ENCODE results near the gene NPC2. TPM values are rescaled to one million over a fixed set of nuclear protein-coding genes. Genes with fewer than 3 reads are reported as not detected.
A peak's percentile ranks its signal among the peaks of the same experiment; 100 is the strongest.
"Not testable (repeated sequence)": the region's sequence is repeated elsewhere in the genome, so short reads cannot be mapped to it uniquely, and the experiment has no call there.

The NPC2 gene
- 112 and 157 TPM in 2 replicates for total RNA-seq (2012; rRNA removed)

DNA sequence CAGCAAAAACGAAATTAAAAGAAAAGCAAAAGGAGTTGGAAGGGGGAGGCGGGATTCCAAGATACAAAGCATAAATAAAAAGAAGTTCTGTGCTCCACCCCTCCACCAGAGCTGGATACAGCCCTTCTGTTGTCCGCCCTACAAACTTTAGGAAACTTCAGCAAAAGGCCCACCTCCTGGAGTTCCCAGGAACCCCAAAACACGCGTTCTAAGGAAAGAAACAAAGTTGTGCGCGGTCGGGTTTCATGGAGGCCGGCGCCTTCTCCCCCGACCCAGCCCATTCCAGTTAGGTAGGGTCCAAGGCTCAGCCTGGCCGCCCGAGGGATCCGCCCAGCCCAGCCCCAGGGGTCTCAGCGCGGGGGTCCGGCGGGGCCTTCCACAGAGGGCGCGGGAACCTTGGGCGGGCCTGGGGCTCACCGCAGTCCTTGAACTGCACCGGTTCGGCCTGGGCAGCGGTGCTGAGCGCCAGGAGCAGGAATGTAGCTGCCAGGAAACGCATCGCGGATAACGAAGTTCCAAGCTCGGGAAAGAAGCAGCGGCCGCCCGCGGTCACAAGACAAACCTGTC lies at the start of gene NPC2:
TSS of gene NPC2 (minus strand) at position 530 of the 567 bp plus-strand sequence. CDS start at position 499, 31 bp downstream.
- no peaks in the 10 kb centered on the region for H3K9me3 ChIP-seq (replicated peaks; ENCODE audit: low read length)
- no peaks in the 10 kb centered on the region for H3K36me3 ChIP-seq (ENCODE audit: insufficient read depth, low read length)
- peak within 1 kb of the TSS; percentile 96 for H3K4me2 ChIP-seq (ENCODE audit: low read length)
- H3K4me1 ChIP-seq (ENCODE audit: control insufficient read depth, insufficient read depth, low read length): peaks cover 38% of the 10 kb centered on the region
- H3K9ac ChIP-seq (ENCODE audit: low read depth, low read length): peak within 1 kb of the TSS; percentile 95
- H3K27me3 ChIP-seq (ENCODE audit: control insufficient read depth, insufficient read depth, low read length): no peaks in the 10 kb centered on the region
- H3K4me3 ChIP-seq (ENCODE audit: low read length): peak within 1 kb of the TSS; percentile 99

DNA sequence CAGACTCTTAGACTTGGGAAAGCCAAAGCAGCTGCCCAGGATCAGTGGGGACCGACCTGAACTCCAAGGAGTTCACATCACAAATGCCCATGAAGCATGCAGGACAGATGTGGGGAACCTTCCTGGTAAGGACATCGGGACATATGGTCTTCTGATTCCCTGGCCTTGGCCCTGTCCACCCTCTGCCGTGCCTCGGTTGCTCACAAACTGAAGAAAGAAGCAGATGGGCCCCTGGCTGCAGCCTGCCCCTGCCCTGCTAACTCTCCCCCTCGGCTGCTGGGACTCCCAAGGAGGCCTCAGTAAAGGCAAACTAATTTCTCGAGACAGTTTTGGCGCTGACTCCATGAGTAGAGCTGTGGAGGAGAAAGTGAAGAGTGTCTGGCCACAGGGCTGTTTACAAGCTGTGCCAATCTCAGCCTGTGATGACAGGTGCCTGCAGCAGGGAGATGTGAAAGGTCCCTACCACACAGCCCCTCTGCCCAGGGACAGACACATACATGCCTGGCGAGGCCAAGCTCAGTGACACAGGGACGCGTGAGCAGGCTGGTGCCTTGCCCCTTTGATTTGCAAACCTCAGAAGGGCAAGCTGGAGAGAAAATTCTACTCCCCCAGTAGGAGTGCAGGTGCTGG lies 49.1 kb upstream of the NPC2 start:
- H3K4me3 ChIP-seq (ENCODE audit: low read length): no peak overlapping the region
- no peak overlapping the region for H3K4me2 ChIP-seq (ENCODE audit: low read length)
- H3K27me3 ChIP-seq (ENCODE audit: control insufficient read depth, insufficient read depth, low read length): no peaks in the 10 kb centered on the region
- peaks cover 79% of the 10 kb centered on the region for H3K36me3 ChIP-seq (ENCODE audit: insufficient read depth, low read length)
- H3K9ac ChIP-seq (ENCODE audit: low read depth, low read length): no peak overlapping the region
- no peaks in the 10 kb centered on the region for H3K9me3 ChIP-seq (replicated peaks; ENCODE audit: low read length)
- peaks cover 14% of the 10 kb centered on the region for H3K4me1 ChIP-seq (ENCODE audit: control insufficient read depth, insufficient read depth, low read length)

DNA sequence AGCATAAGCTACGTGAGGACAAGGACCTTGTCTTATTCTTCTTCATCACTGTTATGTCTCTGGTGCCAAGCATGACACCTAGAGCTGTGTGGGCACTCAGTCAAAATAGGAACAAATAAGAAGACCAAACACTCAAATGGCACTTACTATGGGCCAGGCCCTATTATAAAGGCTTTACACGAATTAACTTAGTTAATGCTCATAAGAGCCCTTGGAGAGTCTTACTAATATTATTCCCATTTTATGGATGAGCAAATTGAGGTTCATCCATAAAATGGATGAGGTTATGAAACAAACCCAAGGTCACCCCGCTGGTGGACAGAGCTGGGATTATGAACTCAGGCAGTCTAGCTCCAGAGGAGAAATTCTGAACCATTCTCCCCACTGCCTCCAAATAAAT lies 48.1 kb upstream of the NPC2 start:
- no peak overlapping the region for H3K4me3 ChIP-seq (ENCODE audit: low read length)
- H3K27me3 ChIP-seq (ENCODE audit: control insufficient read depth, insufficient read depth, low read length): no peaks in the 10 kb centered on the region
- no peak overlapping the region for H3K4me2 ChIP-seq (ENCODE audit: low read length)
- peaks cover 70% of the 10 kb centered on the region for H3K36me3 ChIP-seq (ENCODE audit: insufficient read depth, low read length)
- H3K4me1 ChIP-seq (ENCODE audit: control insufficient read depth, insufficient read depth, low read length): peaks cover 5% of the 10 kb centered on the region
- no peak overlapping the region for H3K9ac ChIP-seq (ENCODE audit: low read depth, low read length)
- H3K9me3 ChIP-seq (replicated peaks; ENCODE audit: low read length): no peaks in the 10 kb centered on the region

DNA sequence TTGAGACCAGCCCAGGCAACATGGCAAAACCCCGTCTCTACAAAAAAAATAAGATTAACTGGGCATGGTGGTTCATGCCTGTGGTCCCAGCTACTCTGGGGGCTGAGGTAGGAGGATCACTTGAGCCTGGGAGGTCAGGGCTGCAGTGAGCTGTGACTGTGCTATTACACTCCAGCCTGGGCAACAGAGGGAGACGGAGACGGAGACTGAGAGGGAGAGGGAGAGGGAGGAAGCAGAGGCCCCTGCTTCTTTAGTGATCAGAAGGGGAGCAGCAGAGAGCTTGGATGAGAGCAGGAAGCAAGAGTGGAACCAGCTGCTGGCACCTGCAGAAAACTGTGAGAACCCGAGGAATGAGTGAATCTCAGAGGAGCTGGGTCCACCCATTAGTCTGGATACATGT lies 46.4 kb upstream of the NPC2 start:
- no peaks in the 10 kb centered on the region for H3K9me3 ChIP-seq (replicated peaks; ENCODE audit: low read length)

DNA sequence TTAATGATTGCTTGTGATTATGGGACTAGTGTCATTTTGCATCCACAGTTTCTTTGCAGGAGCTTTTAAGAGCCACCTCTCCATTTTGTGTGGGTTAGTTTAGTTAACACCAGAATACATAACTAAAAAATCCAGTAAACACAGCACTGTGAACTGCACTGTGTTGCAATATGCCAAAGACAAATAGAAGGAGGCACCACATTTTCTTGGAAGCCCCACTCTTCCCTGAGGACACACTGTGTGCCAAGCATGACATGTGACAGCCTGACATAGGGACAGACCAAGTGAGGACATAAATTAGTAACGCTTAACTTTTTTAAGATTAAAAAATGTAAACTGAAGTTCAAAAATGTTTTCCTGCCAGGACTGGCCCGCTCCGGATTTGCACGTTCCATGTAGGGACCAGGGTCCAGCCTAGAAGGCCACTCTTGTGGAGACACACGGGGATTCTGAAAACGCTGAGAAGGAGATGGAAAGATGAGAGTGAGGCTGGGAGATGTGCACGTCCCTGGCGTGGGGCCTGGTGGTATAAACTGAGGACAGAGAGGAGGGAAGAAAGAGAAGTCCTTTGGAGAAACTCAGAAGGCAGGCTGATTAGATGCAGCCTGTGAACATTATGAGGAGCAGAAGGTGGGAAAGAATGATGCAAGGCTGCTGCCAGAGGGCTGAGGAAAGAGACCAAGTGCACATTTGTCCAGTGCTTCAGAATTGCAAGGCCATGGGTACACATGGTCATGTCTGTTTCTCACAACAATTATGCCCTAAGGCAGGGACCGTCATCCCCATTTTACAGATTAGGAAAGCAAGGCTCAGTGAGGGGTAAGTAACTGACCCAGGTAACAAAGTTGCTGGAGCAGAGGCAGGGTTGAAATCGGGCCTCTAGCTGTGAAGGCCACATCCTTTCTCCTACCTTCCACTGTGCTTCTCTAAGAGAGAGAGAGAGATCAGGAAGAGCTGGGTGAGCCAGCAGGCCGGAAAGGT lies 45.6 kb upstream of the NPC2 start:
- no peak overlapping the region for H3K4me3 ChIP-seq (ENCODE audit: low read length)
- no peaks in the 10 kb centered on the region for H3K4me1 ChIP-seq (ENCODE audit: control insufficient read depth, insufficient read depth, low read length)
- H3K4me2 ChIP-seq (ENCODE audit: low read length): no peak overlapping the region
- peaks cover 63% of the 10 kb centered on the region for H3K36me3 ChIP-seq (ENCODE audit: insufficient read depth, low read length)
- H3K9me3 ChIP-seq (replicated peaks; ENCODE audit: low read length): no peaks in the 10 kb centered on the region
- no peak overlapping the region for H3K9ac ChIP-seq (ENCODE audit: low read depth, low read length)
- no peaks in the 10 kb centered on the region for H3K27me3 ChIP-seq (ENCODE audit: control insufficient read depth, insufficient read depth, low read length)

More for the DNA sequence above, 46.4 kb upstream of the NPC2 start:
- Histone ChIP-seq H3K4me2 (ENCODE audit: low read length) (no peak overlapping the region), H3K4me3 (ENCODE audit: low read length) (no peak overlapping the region), H3K36me3 (ENCODE audit: insufficient read depth, low read length) (peaks cover 63% of the 10 kb centered on the region), H3K9ac (ENCODE audit: low read depth, low read length) (no peak overlapping the region), H3K27me3 (ENCODE audit: control insufficient read depth, insufficient read depth, low read length) (no peaks in the 10 kb centered on the region), H3K4me1 (ENCODE audit: control insufficient read depth, insufficient read depth, low read length) (no peaks in the 10 kb centered on the region)

DNA sequence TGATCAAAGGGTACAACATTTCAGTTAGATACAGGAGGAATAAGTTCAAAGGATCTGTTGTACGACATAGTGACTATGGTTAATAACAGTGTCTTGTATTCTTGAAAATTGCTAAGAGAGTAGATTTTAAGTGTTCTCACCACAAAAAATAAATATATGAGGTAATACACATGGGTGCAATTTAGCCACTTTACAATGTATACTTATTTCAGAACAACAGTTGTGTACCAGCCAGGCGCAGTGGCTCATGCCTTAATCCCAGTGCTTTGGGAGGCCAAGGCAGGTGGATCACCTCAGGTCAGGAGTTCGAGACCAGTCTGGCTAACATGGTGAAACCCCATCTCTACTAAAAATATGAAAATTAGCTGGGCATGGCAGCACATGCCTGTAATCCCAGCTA lies 43.2 kb upstream of the NPC2 start:
- not testable (repeated sequence) for H3K9me3 ChIP-seq (replicated peaks; ENCODE audit: low read length); H3K4me1 ChIP-seq (ENCODE audit: control insufficient read depth, insufficient read depth, low read length); H3K27me3 ChIP-seq (ENCODE audit: control insufficient read depth, insufficient read depth, low read length); H3K4me3 ChIP-seq (ENCODE audit: low read length); H3K4me2 ChIP-seq (ENCODE audit: low read length); H3K9ac ChIP-seq (ENCODE audit: low read depth, low read length)
- H3K36me3 ChIP-seq (ENCODE audit: insufficient read depth, low read length): peaks cover 69% of the 10 kb centered on the region

DNA sequence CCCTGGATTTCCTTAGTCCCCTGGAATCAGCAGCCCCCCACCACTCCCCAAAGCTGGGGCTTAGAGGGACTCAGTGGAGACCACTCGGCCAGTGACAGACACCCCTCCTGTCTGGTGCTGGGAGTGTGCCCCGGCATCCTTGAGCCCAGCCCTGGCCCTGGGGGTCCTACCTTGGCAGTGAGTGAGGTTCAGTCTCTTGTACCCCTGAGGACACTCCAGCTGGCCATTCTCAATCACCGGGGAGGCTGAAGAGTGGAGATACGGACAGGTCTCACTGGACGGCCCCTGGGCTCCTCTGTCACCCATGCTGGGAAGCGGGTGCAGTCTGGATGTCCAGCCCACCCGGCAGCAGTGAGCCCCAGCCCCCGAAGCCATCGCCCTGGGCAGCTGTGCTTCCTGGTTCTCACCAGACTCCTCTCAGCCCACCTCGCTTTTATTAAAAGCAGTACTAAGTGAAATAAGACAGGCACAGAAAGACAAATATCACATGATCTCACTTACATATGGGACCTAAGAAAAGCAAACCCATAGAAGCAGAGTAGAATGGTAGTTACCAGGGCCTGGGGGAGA lies 42.7 kb upstream of the NPC2 start:
- Histone ChIP-seq H3K27me3 (ENCODE audit: control insufficient read depth, insufficient read depth, low read length) (no peaks in the 10 kb centered on the region), H3K9me3 (replicated peaks; ENCODE audit: low read length) (no peaks in the 10 kb centered on the region), H3K4me2 (ENCODE audit: low read length) (no peak overlapping the region), H3K9ac (ENCODE audit: low read depth, low read length) (no peak overlapping the region), H3K4me3 (ENCODE audit: low read length) (no peak overlapping the region), H3K36me3 (ENCODE audit: insufficient read depth, low read length) (peaks cover 69% of the 10 kb centered on the region), H3K4me1 (ENCODE audit: control insufficient read depth, insufficient read depth, low read length) (no peaks in the 10 kb centered on the region)

DNA sequence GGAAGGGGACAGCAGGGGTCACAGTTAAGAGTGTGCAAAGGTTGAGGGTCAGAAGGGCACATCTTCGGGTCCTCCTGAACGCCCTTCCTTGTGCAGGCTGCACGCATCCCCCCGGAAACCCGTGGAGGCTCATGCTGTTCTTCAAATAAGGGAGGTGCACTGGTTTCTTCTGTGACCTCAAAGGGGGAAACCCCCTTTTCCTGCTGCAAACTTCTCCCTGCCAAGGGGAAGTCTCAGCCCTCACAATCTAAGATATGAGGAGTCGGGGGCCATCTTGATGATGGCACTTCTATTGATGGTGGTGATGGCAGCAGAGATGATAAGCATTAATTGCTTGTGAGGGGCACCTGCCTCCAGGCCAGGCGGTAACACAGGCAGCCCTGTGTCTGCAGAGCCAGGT lies 40.5 kb upstream of the NPC2 start:
- Histone ChIP-seq H3K4me1 (ENCODE audit: control insufficient read depth, insufficient read depth, low read length) (no peaks in the 10 kb centered on the region), H3K27me3 (ENCODE audit: control insufficient read depth, insufficient read depth, low read length) (no peaks in the 10 kb centered on the region), H3K36me3 (ENCODE audit: insufficient read depth, low read length) (peaks cover 69% of the 10 kb centered on the region), H3K9me3 (replicated peaks; ENCODE audit: low read length) (no peaks in the 10 kb centered on the region), H3K4me2 (ENCODE audit: low read length) (no peak overlapping the region), H3K4me3 (ENCODE audit: low read length) (no peak overlapping the region), H3K9ac (ENCODE audit: low read depth, low read length) (no peak overlapping the region)

DNA sequence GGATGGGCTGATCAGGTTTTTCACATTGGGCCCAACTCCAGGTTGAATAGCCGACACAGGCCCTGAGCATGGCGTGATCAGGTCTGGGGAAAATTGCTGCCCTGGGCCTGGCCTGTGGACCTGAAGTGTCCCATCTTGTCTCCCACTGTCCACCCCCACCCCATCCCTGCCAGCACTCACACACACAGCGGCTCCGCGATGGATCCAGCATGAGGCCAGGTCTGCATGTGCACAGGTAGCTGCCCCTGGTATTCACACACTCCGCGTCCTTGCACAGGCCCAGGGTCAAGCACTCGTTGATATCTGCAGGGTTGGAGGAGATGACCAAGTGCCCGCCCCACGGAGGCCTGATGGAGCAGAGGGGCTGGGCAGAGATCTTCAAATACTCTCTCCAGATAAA lies 39.1 kb upstream of the NPC2 start:
- H3K36me3 ChIP-seq (ENCODE audit: insufficient read depth, low read length): peaks cover 76% of the 10 kb centered on the region
- no peak overlapping the region for H3K4me3 ChIP-seq (ENCODE audit: low read length)
- H3K4me2 ChIP-seq (ENCODE audit: low read length): no peak overlapping the region
- H3K9me3 ChIP-seq (replicated peaks; ENCODE audit: low read length): no peaks in the 10 kb centered on the region
- peak overlapping the region; percentile 64 for H3K9ac ChIP-seq (ENCODE audit: low read depth, low read length)
- no peaks in the 10 kb centered on the region for H3K27me3 ChIP-seq (ENCODE audit: control insufficient read depth, insufficient read depth, low read length)
- no peaks in the 10 kb centered on the region for H3K4me1 ChIP-seq (ENCODE audit: control insufficient read depth, insufficient read depth, low read length)

DNA sequence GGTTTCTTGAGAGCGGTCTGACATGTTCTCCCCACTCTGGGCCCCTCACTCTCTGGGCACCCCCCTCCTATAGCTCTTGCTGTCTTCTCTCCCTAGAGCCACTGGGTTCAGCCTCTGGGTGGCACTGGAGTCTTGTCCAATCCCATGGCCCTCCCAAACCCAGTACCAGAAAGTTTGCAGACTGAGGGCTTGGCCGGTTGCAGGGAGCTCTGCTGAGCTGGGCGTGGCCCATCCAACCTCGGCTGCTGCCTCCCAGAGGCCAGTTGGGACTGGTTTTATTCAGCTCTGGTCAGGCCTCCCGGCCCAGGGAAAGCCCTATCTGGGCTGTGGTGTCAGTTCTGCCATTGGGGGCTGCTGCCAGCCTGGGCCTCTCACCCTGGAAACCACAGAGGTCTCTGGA lies 38.4 kb upstream of the NPC2 start:
- Histone ChIP-seq H3K4me3 (ENCODE audit: low read length) (no peak overlapping the region), H3K36me3 (ENCODE audit: insufficient read depth, low read length) (peaks cover 83% of the 10 kb centered on the region), H3K27me3 (ENCODE audit: control insufficient read depth, insufficient read depth, low read length) (no peaks in the 10 kb centered on the region), H3K9ac (ENCODE audit: low read depth, low read length) (peak overlapping the region; percentile 64), H3K4me2 (ENCODE audit: low read length) (no peak overlapping the region), H3K4me1 (ENCODE audit: control insufficient read depth, insufficient read depth, low read length) (no peaks in the 10 kb centered on the region), H3K9me3 (replicated peaks; ENCODE audit: low read length) (no peaks in the 10 kb centered on the region)

DNA sequence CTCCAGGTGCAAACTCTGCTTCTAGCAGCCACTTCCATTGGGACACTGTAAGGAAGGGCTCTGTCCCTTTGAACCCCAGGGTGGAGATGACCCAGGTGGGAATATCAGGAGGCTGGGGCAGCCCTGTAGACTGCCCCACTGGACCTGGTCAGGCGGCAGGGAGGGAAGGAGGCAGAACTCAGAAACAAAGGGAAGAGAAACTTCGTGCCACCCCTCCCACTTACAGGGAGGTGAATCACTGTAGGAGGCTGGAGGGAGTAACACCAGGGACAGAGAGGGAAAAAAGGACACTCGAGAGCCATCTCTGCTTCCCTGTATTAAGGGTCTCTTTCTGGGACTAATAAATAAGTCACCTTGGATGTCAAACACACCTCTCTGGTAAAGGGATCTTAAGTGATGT lies 37.9 kb upstream of the NPC2 start:
- no peaks in the 10 kb centered on the region for H3K27me3 ChIP-seq (ENCODE audit: control insufficient read depth, insufficient read depth, low read length)
- peaks cover under 1% of the 10 kb centered on the region for H3K4me1 ChIP-seq (ENCODE audit: control insufficient read depth, insufficient read depth, low read length)
- H3K36me3 ChIP-seq (ENCODE audit: insufficient read depth, low read length): peaks cover 87% of the 10 kb centered on the region
- no peaks in the 10 kb centered on the region for H3K9me3 ChIP-seq (replicated peaks; ENCODE audit: low read length)
- no peak overlapping the region for H3K9ac ChIP-seq (ENCODE audit: low read depth, low read length)
- no peak overlapping the region for H3K4me2 ChIP-seq (ENCODE audit: low read length)
- no peak overlapping the region for H3K4me3 ChIP-seq (ENCODE audit: low read length)
